K562 (cell line): ENCODE results near the gene PODXL.

Experiments
- TF ChIP-seq, protein P1 (sequence below): sonication (generic); formaldehyde crosslinking; IDR thresholded peaks from 2 replicates; pipeline ENCODE4 v1.4.0; 2020; ENCODE audit warnings: mild to moderate bottlenecking, missing genetic modification reagents
- TF ChIP-seq, protein P2 (sequence below): fragments of 450-650 bp; formaldehyde crosslinking; IDR thresholded peaks from 2 replicates; pipeline ENCODE4 v1.4.0; 2022; ENCODE audit warnings: missing genetic modification characterization

DNA sequence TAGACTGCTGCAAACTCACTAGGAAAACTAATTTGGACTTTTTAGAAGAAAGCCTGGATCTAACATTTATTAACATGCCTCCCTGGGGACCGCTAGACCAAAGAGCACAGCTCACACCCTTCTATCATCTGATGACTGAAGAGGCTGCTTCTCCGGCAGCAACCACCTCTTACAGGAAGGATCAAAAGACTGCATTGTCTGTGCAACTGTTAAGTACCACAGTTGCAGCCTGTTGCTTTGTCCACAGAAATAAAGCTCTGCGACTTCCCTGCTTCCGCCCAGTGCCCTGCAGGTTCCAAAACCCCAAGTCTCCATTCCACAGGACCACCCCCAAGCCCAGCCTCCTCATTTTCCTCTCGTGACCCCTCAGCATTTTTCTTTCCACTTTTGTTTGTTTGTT lies 14.0 kb upstream of the PODXL start:
- TF ChIP-seq, protein P1, sequence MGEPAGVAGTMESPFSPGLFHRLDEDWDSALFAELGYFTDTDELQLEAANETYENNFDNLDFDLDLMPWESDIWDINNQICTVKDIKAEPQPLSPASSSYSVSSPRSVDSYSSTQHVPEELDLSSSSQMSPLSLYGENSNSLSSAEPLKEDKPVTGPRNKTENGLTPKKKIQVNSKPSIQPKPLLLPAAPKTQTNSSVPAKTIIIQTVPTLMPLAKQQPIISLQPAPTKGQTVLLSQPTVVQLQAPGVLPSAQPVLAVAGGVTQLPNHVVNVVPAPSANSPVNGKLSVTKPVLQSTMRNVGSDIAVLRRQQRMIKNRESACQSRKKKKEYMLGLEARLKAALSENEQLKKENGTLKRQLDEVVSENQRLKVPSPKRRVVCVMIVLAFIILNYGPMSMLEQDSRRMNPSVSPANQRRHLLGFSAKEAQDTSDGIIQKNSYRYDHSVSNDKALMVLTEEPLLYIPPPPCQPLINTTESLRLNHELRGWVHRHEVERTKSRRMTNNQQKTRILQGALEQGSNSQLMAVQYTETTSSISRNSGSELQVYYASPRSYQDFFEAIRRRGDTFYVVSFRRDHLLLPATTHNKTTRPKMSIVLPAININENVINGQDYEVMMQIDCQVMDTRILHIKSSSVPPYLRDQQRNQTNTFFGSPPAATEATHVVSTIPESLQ (CRISPR knock-in tag), result no peak
- TF ChIP-seq, protein P2, sequence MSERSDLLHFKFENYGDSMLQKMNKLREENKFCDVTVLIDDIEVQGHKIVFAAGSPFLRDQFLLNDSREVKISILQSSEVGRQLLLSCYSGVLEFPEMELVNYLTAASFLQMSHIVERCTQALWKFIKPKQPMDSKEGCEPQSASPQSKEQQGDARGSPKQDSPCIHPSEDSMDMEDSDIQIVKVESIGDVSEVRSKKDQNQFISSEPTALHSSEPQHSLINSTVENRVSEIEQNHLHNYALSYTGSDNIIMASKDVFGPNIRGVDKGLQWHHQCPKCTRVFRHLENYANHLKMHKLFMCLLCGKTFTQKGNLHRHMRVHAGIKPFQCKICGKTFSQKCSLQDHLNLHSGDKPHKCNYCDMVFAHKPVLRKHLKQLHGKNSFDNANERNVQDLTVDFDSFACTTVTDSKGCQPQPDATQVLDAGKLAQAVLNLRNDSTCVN (CRISPR knock-in tag), result no peak
